Liver (tissue), 9 donors: Measurements from ENCODE around the gene ZCCHC8. TPM values are rescaled to one million over a fixed set of nuclear protein-coding genes. Genes with fewer than 3 reads are reported as not detected.

Experiments
- DNase-seq: peaks from one replicate; pipeline ENCODE4 v3.0.0-alpha.2; 2017; ENCODE audit warnings: low spot score
- H3K27ac ChIP-seq, 2 donors: one replicate each; pipeline ENCODE4 v1.7.0; 2013; ENCODE audit warnings: inconsistent platforms in 2 of 2, low read length in 2 of 2, control low read depth in 1 of 2, low read depth in 1 of 2, mild to moderate bottlenecking in 1 of 2
- H3K27me3 ChIP-seq, 4 donors: one replicate each; pipeline versions ENCODE4 v1.6.1 to v1.7.0; 2013; ENCODE audit warnings: low read length in 3 of 4, inconsistent platforms in 1 of 4, mild to moderate bottlenecking in 1 of 4, moderate library complexity in 1 of 4; ENCODE audit not compliant: control insufficient read depth in 4 of 4, insufficient read depth in 4 of 4
- H3K36me3 ChIP-seq, 4 donors: one replicate each; pipeline versions ENCODE4 v1.6.1 to v1.7.0; 2013; ENCODE audit warnings: low read length in 3 of 4, mild to moderate bottlenecking in 3 of 4, low read depth in 1 of 4, moderate library complexity in 1 of 4; ENCODE audit not compliant: control insufficient read depth in 4 of 4, insufficient read depth in 3 of 4
- H3K4me1 ChIP-seq, 4 donors: one replicate each; pipeline versions ENCODE4 v1.6.1 to v1.7.0; 2013; ENCODE audit warnings: low read length in 3 of 4, mild to moderate bottlenecking in 3 of 4, moderate library complexity in 1 of 4; ENCODE audit not compliant: control insufficient read depth in 4 of 4, insufficient read depth in 4 of 4
- H3K4me3 ChIP-seq, 3 donors: one replicate each; pipeline versions ENCODE4 v1.6.1 to v1.7.0; 2013; ENCODE audit warnings: low read length in 3 of 3, control low read depth in 1 of 3, low read depth in 1 of 3, mild to moderate bottlenecking in 1 of 3
- H3K9ac ChIP-seq, 2 donors: one replicate each; pipeline ENCODE4 v1.7.0; 2013; ENCODE audit warnings: low read length in 2 of 2, mild to moderate bottlenecking in 2 of 2, moderate library complexity in 2 of 2, control low read depth in 1 of 2, low read depth in 1 of 2
- H3K9me3 ChIP-seq, 4 donors: one replicate each; pipeline versions ENCODE4 v1.6.1 to v1.7.0; 2013; ENCODE audit warnings: low read length in 3 of 4; ENCODE audit not compliant: control insufficient read depth in 4 of 4
- ATF3 ChIP-seq: IDR thresholded peaks from 2 replicates; pipeline ENCODE4 v1.6.1; 2016; ENCODE audit warnings: antibody characterized with exemption
- CTCF ChIP-seq: fragments of 150-350 bp; IDR thresholded peaks from 2 replicates; pipeline ENCODE4 v1.5.1; 2017; ENCODE audit warnings: improper control_type of control experiment, low read depth, low read length; ENCODE audit not compliant: missing input control
- EGR1 ChIP-seq, 2 donors: IDR thresholded peaks; 2 replicates each; pipeline ENCODE4 v1.6.1; 2016 to 2018; ENCODE audit warnings: antibody characterized with exemption in 2 of 2, low read depth in 2 of 2
- FOXA1 ChIP-seq: IDR thresholded peaks from 2 replicates; pipeline ENCODE4 v1.6.1; 2016; ENCODE audit warnings: antibody characterized with exemption
- FOXA2 ChIP-seq: IDR thresholded peaks from 2 replicates; pipeline ENCODE4 v1.6.1; 2016; ENCODE audit warnings: antibody characterized with exemption
- GABPA ChIP-seq, 2 donors: IDR thresholded peaks in 1 of 2; conservative IDR thresholded peaks in 1 of 2; 2 replicates each; pipeline ENCODE4 v1.6.1; 2016; ENCODE audit warnings: antibody characterized with exemption in 2 of 2, mild to moderate bottlenecking in 1 of 2, moderate library complexity in 1 of 2
- HNF4A ChIP-seq, 2 donors: conservative IDR thresholded peaks; 2 replicates each; pipeline ENCODE4 v1.6.1; 2016; ENCODE audit warnings: antibody characterized with exemption in 2 of 2, mild to moderate bottlenecking in 2 of 2
- HNF4G ChIP-seq: IDR thresholded peaks from 2 replicates; pipeline ENCODE4 v1.6.1; 2016; ENCODE audit warnings: antibody characterized with exemption
- JUND ChIP-seq, 2 donors: IDR thresholded peaks; 2 replicates each; pipeline ENCODE4 v1.6.1; 2016; ENCODE audit warnings: antibody characterized with exemption in 2 of 2
- MAX ChIP-seq: IDR thresholded peaks from 2 replicates; pipeline ENCODE4 v1.6.1; 2016; ENCODE audit warnings: antibody characterized with exemption
- NR2F2 ChIP-seq: IDR thresholded peaks from 2 replicates; pipeline ENCODE4 v1.6.1; 2016; ENCODE audit warnings: antibody characterized with exemption
- RAD21 ChIP-seq, 2 donors: IDR thresholded peaks; 2 replicates each; pipeline ENCODE4 v1.6.1; 2016; ENCODE audit warnings: antibody characterized with exemption in 2 of 2, mild to moderate bottlenecking in 2 of 2
- RXRA ChIP-seq, 2 donors: IDR thresholded peaks; 2 replicates each; pipeline ENCODE4 v1.6.1; 2017 to 2018; ENCODE audit warnings: antibody characterized with exemption in 2 of 2, mild to moderate bottlenecking in 1 of 2
- SP1 ChIP-seq: IDR thresholded peaks from 2 replicates; pipeline ENCODE4 v1.6.1; 2018; ENCODE audit warnings: antibody characterized with exemption, mild to moderate bottlenecking
- TAF1 ChIP-seq: conservative IDR thresholded peaks from 2 replicates; pipeline ENCODE4 v1.6.1; 2016; ENCODE audit warnings: antibody characterized with exemption, mild to moderate bottlenecking
- YY1 ChIP-seq: IDR thresholded peaks from 2 replicates; pipeline ENCODE4 v1.6.1; 2016; ENCODE audit warnings: antibody characterized with exemption, mild to moderate bottlenecking
- ZBTB33 ChIP-seq: IDR thresholded peaks from 2 replicates; pipeline ENCODE4 v1.6.1; 2016; ENCODE audit warnings: antibody characterized with exemption
- whole genome bisulfite sequencing: extraction: QIAGEN DNeasy Blood & Tissue Kit; methylation state at CpG from one replicate; pipeline ENCODE4 v1.1.7; 2013; 5-methylcytosine and 5-hydroxymethylcytosine counted together
- polyA plus RNA-seq, 2 donors: library from polyadenylated mRNA; stranded (reverse) in 1 of 2; unstranded in 1 of 2; fragments of 200-250 nt in 1 of 2; fragments of >200 nt in 1 of 2; fragmentation: Nextera tagmentation in 1 of 2; extraction: Ambion mirVana in 1 of 2; gene quantifications; one replicate each; pipeline versions ENCODE4 v1.2.1 to v1.2.3, GENCODE V29; 2013 to 2015
- total RNA-seq, 2 donors: library from RNA; depleted of rRNA; stranded (reverse); fragments of >200 nt; gene quantifications; one replicate each; pipeline ENCODE4 v1.2.3, GENCODE V29; 2014
- donor health status: healthy.
- donor health status: healthy.
- donor health status: healthy.
- donor health status: healthy.
- donor health status: healthy.

Gene ZCCHC8
- total and polyA plus RNA-seq, 4 donors = 5.2 to 20.5 (median 12.9) TPM

- no peak for TF ChIP-seq CTCF
- no peak for TF ChIP-seq ZBTB33
- no peak for TF ChIP-seq RAD21 (IDR thresholded peaks at IDR 0.05)
Observed at GRCh38 chr12:122457627-122458026, 43.1 kb downstream of the ZCCHC8 start (continued).

GRCh38 chr12:122454739-122455138 lies 46.0 kb downstream of the ZCCHC8 start:
- Histone ChIP-seq H3K9ac (no peak overlapping the region), H3K27ac (no peak overlapping the region), H3K27me3 (no peaks in the 10 kb centered on the region), H3K9me3 (no peaks in the 10 kb centered on the region), H3K4me1 (no peaks in the 10 kb centered on the region), H3K36me3 (no peaks in the 10 kb centered on the region), H3K4me3 (no peak overlapping the region)
- TF ChIP-seq SP1 (no peak), ATF3 (no peak)
- DNase-seq = no peak
- 73% methylated on average over 6 of the region's 6 CpGs for WGBS

GRCh38 chr12:122454250-122454721 lies 46.4 kb downstream of the ZCCHC8 start:
- no peak overlapping the region for H3K27ac ChIP-seq

More at GRCh38 chr12:122454250-122454721, 46.4 kb downstream of the ZCCHC8 start:
- 96% methylated on average over 12 of the region's 12 CpGs for WGBS
- H3K9me3 ChIP-seq = no peaks in the 10 kb centered on the region
- TF ChIP-seq JUND (IDR thresholded peaks at IDR 0.05) = no peak
- TF ChIP-seq SP1 = no peak
- TF ChIP-seq YY1 = no peak
- TF ChIP-seq NR2F2 = no peak
- TF ChIP-seq GABPA (IDR thresholded peaks at IDR 0.05 in 1 of 2, conservative IDR thresholded peaks at IDR 0.05 in 1 of 2) = no peak
- no peak for TF ChIP-seq FOXA2
- TF ChIP-seq RAD21 (IDR thresholded peaks at IDR 0.05) = no peak
- TF ChIP-seq TAF1 = no peak
- no peak for TF ChIP-seq RXRA (IDR thresholded peaks at IDR 0.05)
- no peak for TF ChIP-seq MAX
- no peak for TF ChIP-seq FOXA1
- TF ChIP-seq EGR1 (IDR thresholded peaks at IDR 0.05; ENCODE audit: low read depth in 2 of 2) = no peak
- no peak for TF ChIP-seq ZBTB33
- TF ChIP-seq ATF3 = no peak
- no peak for TF ChIP-seq HNF4A (conservative IDR thresholded peaks at IDR 0.05)
- TF ChIP-seq HNF4G = no peak
- H3K9ac ChIP-seq = no peak overlapping the region
- H3K27me3 ChIP-seq = no peaks in the 10 kb centered on the region
- H3K4me1 ChIP-seq = no peaks in the 10 kb centered on the region
- H3K36me3 ChIP-seq = no peaks in the 10 kb centered on the region
- no peak for DNase-seq
- no peak overlapping the region for H3K4me3 ChIP-seq
